Activated naive CD4-positive, alpha-beta T cell treated with anti-CD3 and anti-CD28 coated beads, Interleukin-2, amount 50 U/mL, for 16 hours (primary cell): ENCODE data around the gene GSDMA.
"Not testable (repeated sequence)": the region's sequence is repeated elsewhere in the genome, so short reads cannot be mapped to it uniquely, and the experiment has no call there.

ENCODE experiments used
- DNase-seq: peaks from one replicate; pipeline ENCODE4 v3.0.0-alpha.2; 2020

GSDMA gene

GRCh38 chr17:39929646-39930407 is 33.0 kb upstream of the GSDMA start:
- DNase-seq = no peak

- no peak for DNase-seq
These were observed 28.9 kb upstream of the GSDMA start for GRCh38 chr17:39933912-39934311.

GRCh38 chr17:39934324-39934723 is 28.5 kb upstream of the GSDMA start:
- DNase-seq = no peak

GRCh38 chr17:39935909-39936308 is 26.9 kb upstream of the GSDMA start:
- DNase-seq = no peak

- DNase-seq = no peak
These were observed 25.4 kb upstream of the GSDMA start for GRCh38 chr17:39937447-39937846.

- no peak for DNase-seq
These were observed 24.5 kb upstream of the GSDMA start for GRCh38 chr17:39938140-39938869.

- DNase-seq = no peak
These were observed 23.7 kb upstream of the GSDMA start for GRCh38 chr17:39939106-39939505.

- DNase-seq = peak; percentile 38
These were observed 23.0 kb upstream of the GSDMA start for GRCh38 chr17:39939588-39940419.

GRCh38 chr17:39943702-39944392 is 19.0 kb upstream of the GSDMA start:
- DNase-seq = no peak

- no peak for DNase-seq
These were observed 18.5 kb upstream of the GSDMA start for GRCh38 chr17:39944393-39944711.

GRCh38 chr17:39946551-39947330 is 16.1 kb upstream of the GSDMA start:
- no peak for DNase-seq

- DNase-seq = not testable (repeated sequence)
These were observed 14.3 kb upstream of the GSDMA start for GRCh38 chr17:39948489-39948828.

GRCh38 chr17:39949028-39949427 is 13.8 kb upstream of the GSDMA start:
- no peak for DNase-seq

GRCh38 chr17:39950871-39951348 is 11.9 kb upstream of the GSDMA start:
- DNase-seq = no peak

- no peak for DNase-seq
These were observed 10.7 kb upstream of the GSDMA start for GRCh38 chr17:39951924-39952679.

- DNase-seq = peak; percentile 89
These were observed 9.9 kb upstream of the GSDMA start for GRCh38 chr17:39952680-39953470.

GRCh38 chr17:39953471-39953888 is 9.3 kb upstream of the GSDMA start:
- DNase-seq = no peak

- no peak for DNase-seq
These were observed 7.9 kb upstream of the GSDMA start for GRCh38 chr17:39954876-39955275.

GRCh38 chr17:39955726-39956225 is 7.0 kb upstream of the GSDMA start:
- DNase-seq = no peak

GRCh38 chr17:39960524-39961041 is 2.2 kb upstream of the GSDMA start:
- DNase-seq = no peak
